Endothelial cell of umbilical vein (primary cell): ENCODE results near the gene OR10G4. TPM values are rescaled to one million over a fixed set of nuclear protein-coding genes. Genes with fewer than 3 reads are reported as not detected.
A peak's percentile ranks its signal among the peaks of the same experiment; 100 is the strongest.

ENCODE experiments used
- BruUV-seq: library from RNA; stranded (reverse); fragments of 400-500 nt; replicated peaks from 2 replicates; lab custom pipeline; 2021; lab: Mats Ljungman, UMichigan
- CTCF ChIA-PET: fragments of 300-600, 350-600 bp; sonication (Branson Sonifier 250); formaldehyde crosslinking; loops from one replicate; lab custom pipeline; 2021; ENCODE audit warnings: antibody characterized with exemption, inconsistent platforms; lab: Charles Lee
- POLR2A ChIA-PET: fragments of 300-600, 350-600 bp; sonication (Branson Sonifier 250); formaldehyde crosslinking; loops from one replicate; lab custom pipeline; 2021; ENCODE audit warnings: antibody characterized with exemption, inconsistent platforms; lab: Charles Lee
- DNase-seq: peaks from one replicate; pipeline ENCODE4 v3.0.0-alpha.2; 2011; ENCODE audit warnings: low read depth, low spot score
- FAIRE-seq: peaks from 2 replicates; lab custom pipeline; 2011; peaks lifted over from hg19 to GRCh38; lab: Jason Lieb, UNC
- H2AFZ ChIP-seq: 2 replicates; pipeline ENCODE4 v1.6.0; 2012; ENCODE audit warnings: low read depth, low read length, control low read depth, inconsistent platforms
- H3K27ac ChIP-seq: 2 replicates; pipeline ENCODE4 v1.5.1; 2011; ENCODE audit warnings: low read depth, mild to moderate bottlenecking, control low read depth, low read length, moderate library complexity; ENCODE audit not compliant: insufficient read depth
- H3K27me3 ChIP-seq, 2 experiments: 2 replicates each; pipeline versions ENCODE4 v1.6.0 to v1.6.1; 2011; ENCODE audit warnings: low read length in 2 of 2, mixed read lengths in 1 of 2; ENCODE audit not compliant: control insufficient read depth in 2 of 2, insufficient read depth in 2 of 2
- H3K36me3 ChIP-seq, 2 experiments: 2 replicates in 1 of 2; 3 replicates in 1 of 2; pipeline ENCODE4 v1.5.1; 2011; ENCODE audit warnings: low read length in 2 of 2, mild to moderate bottlenecking in 1 of 2, moderate library complexity in 1 of 2; ENCODE audit not compliant: control insufficient read depth in 2 of 2, insufficient read depth in 2 of 2; ENCODE audit errors: extremely low read depth in 1 of 2
- H3K4me1 ChIP-seq: 3 replicates; pipeline ENCODE4 v1.5.1; 2011; ENCODE audit warnings: mild to moderate bottlenecking, low read length; ENCODE audit not compliant: control insufficient read depth, insufficient read depth; ENCODE audit errors: extremely low read depth
- H3K4me2 ChIP-seq: 2 replicates; pipeline ENCODE4 v1.6.1; 2011; ENCODE audit warnings: low read length, control low read depth, mixed read lengths; ENCODE audit not compliant: insufficient read depth
- H3K4me3 ChIP-seq, 3 experiments: fragments of 200-600 bp in 1 of 3; sonication (generic), shearing (Covaris generic) in 1 of 3; replicated peaks in 1 of 3; 2 replicates each; pipeline ENCODE4 v1.5.1; 2011 to 2016; ENCODE audit warnings: control low read depth in 3 of 3, low read length in 3 of 3, mild to moderate bottlenecking in 2 of 3, inconsistent platforms in 1 of 3, low read depth in 1 of 3, moderate library complexity in 1 of 3; ENCODE audit not compliant: insufficient read depth in 1 of 3
- H3K79me2 ChIP-seq: 2 replicates; pipeline ENCODE4 v1.6.0; 2012; ENCODE audit warnings: low read length, inconsistent platforms; ENCODE audit not compliant: control insufficient read depth, insufficient read depth
- H3K9ac ChIP-seq: replicated peaks from 2 replicates; pipeline ENCODE3; 2011; ENCODE audit warnings: low read length, control low read depth; ENCODE audit not compliant: insufficient read depth; ENCODE audit errors: extremely low read depth
- H3K9me1 ChIP-seq: replicated peaks from 3 replicates; pipeline ENCODE4 v1.6.0; 2011; ENCODE audit warnings: mild to moderate bottlenecking, low read length; ENCODE audit not compliant: control insufficient read depth, insufficient read depth; ENCODE audit errors: extremely low read depth
- H3K9me3 ChIP-seq: replicated peaks from 2 replicates; pipeline ENCODE4 v1.5.1; 2012; ENCODE audit warnings: low read length, inconsistent platforms; ENCODE audit not compliant: control insufficient read depth, insufficient read depth
- H4K20me1 ChIP-seq: replicated peaks from 2 replicates; pipeline ENCODE3; 2011; ENCODE audit warnings: mild to moderate bottlenecking, low read length; ENCODE audit not compliant: control insufficient read depth, insufficient read depth; ENCODE audit errors: extremely low read depth
- EZH2 ChIP-seq: IDR thresholded peaks from 2 replicates; pipeline ENCODE4 v1.6.1; 2012; ENCODE audit warnings: borderline replicate concordance, low read depth, mild to moderate bottlenecking, moderate library complexity, low read length, inconsistent platforms; ENCODE audit not compliant: severe bottlenecking
- FOS ChIP-seq: IDR thresholded peaks from 2 replicates; pipeline ENCODE4 v1.6.1; 2011; ENCODE audit warnings: mild to moderate bottlenecking, low read length, moderate library complexity, borderline replicate concordance; ENCODE audit not compliant: insufficient read depth
- GATA2 ChIP-seq: IDR thresholded peaks from 2 replicates; pipeline ENCODE4 v1.7.0; 2011; ENCODE audit warnings: low read depth, mild to moderate bottlenecking, moderate library complexity, mixed read lengths, low read length; ENCODE audit not compliant: insufficient read length, insufficient read depth
- JUN ChIP-seq: IDR thresholded peaks from 2 replicates; pipeline ENCODE4 v1.6.1; 2011; ENCODE audit warnings: borderline replicate concordance, low read depth; ENCODE audit not compliant: insufficient read length, insufficient read depth
- MYC ChIP-seq: IDR thresholded peaks from one replicate; pipeline ENCODE4 v1.6.1; 2011; ENCODE audit warnings: mild to moderate bottlenecking, low read depth, low read length
- POLR2A ChIP-seq: IDR thresholded peaks from 2 replicates; pipeline ENCODE4 v1.6.1; 2012; ENCODE audit warnings: low read depth, mild to moderate bottlenecking, control low read depth, low read length
- POLR2AphosphoS5 ChIP-seq: IDR thresholded peaks from 2 replicates; pipeline ENCODE4 v1.6.1; 2012; ENCODE audit warnings: low read depth, mild to moderate bottlenecking, control low read depth, low read length, moderate library complexity; ENCODE audit not compliant: insufficient read depth
- dilution Hi-C: fragments of 300-500 bp; cut with MboI; formaldehyde crosslinking; loops from one replicate; pipeline ENCODE4 v1.15.0; 2019; ENCODE audit warnings: low sequenced_read_pairs; ENCODE audit not compliant: extremely low pct_ligation_motif_present
- intact Hi-C: fragments of 100-400 bp; cut with micrococcal nuclease; formaldehyde crosslinking; loops from one replicate; pipeline ENCODE4 v1.10.0; 2022
- polyA plus RNA-seq, 4 experiments: library from polyadenylated mRNA; depleted of rRNA in 3 of 4; stranded (reverse) in 3 of 4; unstranded in 1 of 4; fragments of >200 nt; gene quantifications; 2 replicates each; pipeline versions ENCODE4 v1.2.1 to v1.2.3, GENCODE V29; 2011 to 2012; ENCODE audit warnings: missing spikeins in 1 of 4
- total RNA-seq: library from RNA; stranded (reverse); gene quantifications from 2 replicates; pipeline ENCODE4 v1.2.3, GENCODE V29; 2021
- TF ChIP-seq, protein P1 (sequence below): IDR thresholded peaks from 2 replicates; pipeline ENCODE4 v1.6.1; 2011; ENCODE audit not compliant: insufficient read depth, insufficient read length
- TF ChIP-seq, protein P2 (sequence below), 2 donors: IDR thresholded peaks; 1 replicate in 1 of 2; 2 replicates in 1 of 2; pipeline ENCODE4 v1.5.1; 2011; ENCODE audit warnings: low read length in 2 of 2, mild to moderate bottlenecking in 2 of 2, moderate library complexity in 2 of 2, control low read depth in 1 of 2, inconsistent platforms in 1 of 2, low read depth in 1 of 2; ENCODE audit not compliant: insufficient read depth in 1 of 2; ENCODE audit errors: extremely low read depth in 1 of 2

The OR10G4 gene
- total and polyA plus RNA-seq, 2 donors (not counting 3 experiments of a cell fraction or from before 2014, with no cell fraction given), result not detected

DNA sequence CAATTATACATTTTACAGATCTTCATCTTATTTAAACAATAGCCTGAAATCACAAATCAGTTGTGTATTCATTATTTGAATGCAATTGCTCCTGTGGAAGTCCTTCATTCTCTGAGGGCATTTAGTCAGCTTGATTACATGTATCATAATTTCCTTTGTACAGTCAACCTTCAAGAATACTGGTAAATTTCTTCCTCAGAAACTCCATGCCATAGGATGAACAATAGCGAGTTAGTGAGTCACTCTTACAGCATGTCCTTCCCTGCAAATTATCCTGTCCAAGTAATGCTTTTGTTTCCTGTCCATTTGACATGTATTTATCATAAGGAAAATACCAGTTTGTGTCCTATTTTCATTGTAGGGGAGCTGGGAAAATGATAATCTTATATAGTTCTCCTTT is 39.0 kb upstream of the OR10G4 start:
- TF ChIP-seq GATA2, result peak; percentile 86
- peak; percentile 54 for TF ChIP-seq POLR2A
- peak; percentile 99 for TF ChIP-seq FOS
- no peak for TF ChIP-seq MYC
- TF ChIP-seq EZH2, result no peak
- TF ChIP-seq POLR2AphosphoS5, result peak; percentile 72
- TF ChIP-seq JUN, result peak; percentile 99
- peak; percentile 96 for DNase-seq
- CTCF ChIA-PET, result interaction anchor here (0.9 to 2.0 kb wide), 3 partner anchors 98 to 263 kb away, joined by 3 to 8 read pairs (median 4); no protein-coding TSS in a partner anchor
- Histone ChIP-seq H3K4me2 (peak overlapping the region; percentile 72), H3K9me1 (no peaks in the 10 kb centered on the region), H3K4me3 (no peak overlapping the region), H3K9ac (peak overlapping the region; percentile 58), H3K9me3 (no peaks in the 10 kb centered on the region), H4K20me1 (no peaks in the 10 kb centered on the region), H3K27ac (peak overlapping the region; percentile 93), H3K4me1 (peaks cover 24% of the 10 kb centered on the region), H3K36me3 (no peaks in the 10 kb centered on the region), H3K79me2 (no peaks in the 10 kb centered on the region), H3K27me3 (no peaks in the 10 kb centered on the region), H2AFZ (no peak overlapping the region)
- FAIRE-seq, result peak; percentile 95
- POLR2A ChIA-PET, result no interaction called here
- dilution Hi-C loops, result no loop called here
- BruUV-seq, result no TSS peak
- intact Hi-C loops, result loop anchor here (2.0 to 5.0 kb wide), 3 partner anchors 93 to 233 kb away; partner anchors contain the start of genes VWA5A and ZNF202

DNA sequence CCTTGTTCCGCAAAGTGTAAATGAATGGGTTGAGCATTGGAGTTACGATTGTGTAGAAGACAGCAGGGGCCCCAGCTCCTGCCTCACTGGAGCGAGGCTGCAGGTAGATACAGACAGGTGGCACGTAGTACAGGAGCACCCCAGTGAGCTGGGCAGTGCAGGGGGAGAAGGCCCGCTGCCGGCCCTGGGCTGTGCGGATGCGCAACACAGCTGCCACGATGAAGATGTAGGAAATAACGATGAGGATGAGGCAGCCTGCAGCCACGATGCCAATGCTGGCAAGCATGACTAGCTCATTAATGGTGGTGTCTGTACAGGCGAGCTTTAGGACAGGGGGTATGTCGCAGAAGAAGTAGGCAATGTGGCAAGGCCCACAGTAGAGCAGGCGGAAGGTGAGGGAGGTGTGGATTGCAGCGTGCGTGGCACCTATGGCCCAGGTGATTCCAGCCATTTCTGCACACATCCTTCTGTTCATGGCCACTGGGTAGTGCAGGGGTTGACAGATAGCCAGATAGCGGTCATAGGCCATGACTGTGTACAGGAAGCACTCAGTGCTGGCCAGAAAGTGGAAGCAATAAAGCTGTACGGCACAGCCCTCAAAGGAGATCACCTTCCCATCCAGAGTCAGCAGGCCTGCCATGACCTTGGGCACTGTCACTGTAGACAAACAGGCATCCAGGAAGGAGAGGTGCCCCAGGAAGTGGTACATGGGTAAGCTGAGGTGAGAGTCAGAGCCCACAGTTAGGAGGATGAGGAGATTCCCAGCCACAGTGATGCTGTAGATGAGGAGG is 35.8 kb upstream of the OR10G4 start:
- dilution Hi-C loops, result no loop called here
- TF ChIP-seq POLR2A, result no peak
- TF ChIP-seq MYC, result no peak
- TF ChIP-seq, protein P1, sequence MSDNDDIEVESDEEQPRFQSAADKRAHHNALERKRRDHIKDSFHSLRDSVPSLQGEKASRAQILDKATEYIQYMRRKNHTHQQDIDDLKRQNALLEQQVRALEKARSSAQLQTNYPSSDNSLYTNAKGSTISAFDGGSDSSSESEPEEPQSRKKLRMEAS, result no peak
- no peak for TF ChIP-seq POLR2AphosphoS5
- no peak for TF ChIP-seq JUN
- TF ChIP-seq EZH2, result no peak
- TF ChIP-seq, protein P2, sequence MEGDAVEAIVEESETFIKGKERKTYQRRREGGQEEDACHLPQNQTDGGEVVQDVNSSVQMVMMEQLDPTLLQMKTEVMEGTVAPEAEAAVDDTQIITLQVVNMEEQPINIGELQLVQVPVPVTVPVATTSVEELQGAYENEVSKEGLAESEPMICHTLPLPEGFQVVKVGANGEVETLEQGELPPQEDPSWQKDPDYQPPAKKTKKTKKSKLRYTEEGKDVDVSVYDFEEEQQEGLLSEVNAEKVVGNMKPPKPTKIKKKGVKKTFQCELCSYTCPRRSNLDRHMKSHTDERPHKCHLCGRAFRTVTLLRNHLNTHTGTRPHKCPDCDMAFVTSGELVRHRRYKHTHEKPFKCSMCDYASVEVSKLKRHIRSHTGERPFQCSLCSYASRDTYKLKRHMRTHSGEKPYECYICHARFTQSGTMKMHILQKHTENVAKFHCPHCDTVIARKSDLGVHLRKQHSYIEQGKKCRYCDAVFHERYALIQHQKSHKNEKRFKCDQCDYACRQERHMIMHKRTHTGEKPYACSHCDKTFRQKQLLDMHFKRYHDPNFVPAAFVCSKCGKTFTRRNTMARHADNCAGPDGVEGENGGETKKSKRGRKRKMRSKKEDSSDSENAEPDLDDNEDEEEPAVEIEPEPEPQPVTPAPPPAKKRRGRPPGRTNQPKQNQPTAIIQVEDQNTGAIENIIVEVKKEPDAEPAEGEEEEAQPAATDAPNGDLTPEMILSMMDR (IDR thresholded peaks at IDR 0.05; ENCODE audit: extremely low read depth in 1 of 2, insufficient read depth in 1 of 2, low read depth in 1 of 2, low read length in 2 of 2), result no peak
- TF ChIP-seq GATA2, result no peak
- no peak for TF ChIP-seq FOS
- Histone ChIP-seq H3K9ac (no peak overlapping the region), H3K4me2 (no peak overlapping the region), H3K4me1 (peaks cover 24% of the 10 kb centered on the region), H3K36me3 (no peaks in the 10 kb centered on the region), H3K4me3 (no peak overlapping the region), H3K9me1 (no peaks in the 10 kb centered on the region), H3K27me3 (no peaks in the 10 kb centered on the region), H2AFZ (no peak overlapping the region), H3K79me2 (no peaks in the 10 kb centered on the region), H3K27ac (no peak overlapping the region), H3K9me3 (no peaks in the 10 kb centered on the region), H4K20me1 (no peaks in the 10 kb centered on the region)
- intact Hi-C loops, result no loop called here
- BruUV-seq, result no TSS peak
- CTCF ChIA-PET, result no interaction called here
- POLR2A ChIA-PET, result no interaction called here
- FAIRE-seq (no peak), DNase-seq (no peak)
